ENCODE results near the gene NHSL1. TPM values are rescaled to one million over a fixed set of nuclear protein-coding genes. Genes with fewer than 3 reads are reported as not detected.

NHSL1 gene
- total and polyA plus RNA-seq, 2 donors (not counting 3 experiments of a cell fraction or from before 2014, with no cell fraction given) = 24.8 to 55.0 TPM

DNA sequence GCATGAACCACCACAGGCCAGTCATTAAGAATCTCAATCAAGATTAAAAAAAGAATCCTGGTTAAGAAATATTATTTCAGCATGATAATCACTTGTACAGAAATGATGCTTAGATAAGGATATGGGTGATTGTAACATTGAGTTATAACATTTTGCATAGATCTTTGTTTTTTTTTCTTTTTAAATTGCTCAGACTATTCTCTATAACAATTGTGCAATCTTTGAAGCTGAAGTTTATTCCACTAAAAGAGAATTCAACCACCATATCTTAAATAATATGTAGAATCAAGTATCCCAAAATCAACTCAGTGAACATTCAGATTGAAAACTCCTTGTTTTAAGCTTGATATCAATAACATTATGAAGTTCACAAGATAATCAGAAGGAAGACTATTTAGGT, 122.3 kb downstream of the NHSL1 start:
- Histone ChIP-seq H3K9ac (replicated peaks; ENCODE audit: extremely low read depth, insufficient read depth, low read length) (no peak overlapping the region), H3K9me1 (replicated peaks; ENCODE audit: control insufficient read depth, extremely low read depth, insufficient read depth, low read length) (no peaks in the 10 kb centered on the region), H4K20me1 (replicated peaks; ENCODE audit: control insufficient read depth, extremely low read depth, insufficient read depth, low read length) (no peaks in the 10 kb centered on the region), H3K9me3 (replicated peaks; ENCODE audit: control insufficient read depth, insufficient read depth, low read length) (no peaks in the 10 kb centered on the region), H3K27ac (ENCODE audit: insufficient read depth, low read depth, low read length) (no peak overlapping the region), H3K4me3 (replicated peaks in 1 of 3; ENCODE audit: insufficient read depth in 1 of 3, low read depth in 1 of 3, low read length in 3 of 3) (no peak overlapping the region), H3K4me1 (ENCODE audit: control insufficient read depth, extremely low read depth, insufficient read depth, low read length) (peaks cover 11% of the 10 kb centered on the region), H3K79me2 (ENCODE audit: control insufficient read depth, insufficient read depth, low read length) (no peaks in the 10 kb centered on the region), H3K27me3 (ENCODE audit: control insufficient read depth in 2 of 2, insufficient read depth in 2 of 2, low read length in 2 of 2) (no peaks in the 10 kb centered on the region), H3K4me2 (ENCODE audit: insufficient read depth, low read length) (no peak overlapping the region), H3K36me3 (ENCODE audit: control insufficient read depth in 2 of 2, extremely low read depth in 1 of 2, insufficient read depth in 2 of 2, low read length in 2 of 2) (no peaks in the 10 kb centered on the region), H2AFZ (ENCODE audit: low read depth, low read length) (no peak overlapping the region)
- DNase-seq (ENCODE audit: low read depth, low spot score) (no peak), FAIRE-seq (no peak)
- ChIA-PET POLR2A (no interaction called here), CTCF (interaction anchor here (1.3 kb wide), 1 partner anchor 11 kb away, joined by 3 read pairs; no protein-coding TSS in a partner anchor)
- intact Hi-C loops (cut with micrococcal nuclease) = no loop called here
- no peak for TF ChIP-seq FOS (IDR thresholded peaks at IDR 0.05; ENCODE audit: borderline replicate concordance, insufficient read depth, low read length)
- TF ChIP-seq, protein P1, sequence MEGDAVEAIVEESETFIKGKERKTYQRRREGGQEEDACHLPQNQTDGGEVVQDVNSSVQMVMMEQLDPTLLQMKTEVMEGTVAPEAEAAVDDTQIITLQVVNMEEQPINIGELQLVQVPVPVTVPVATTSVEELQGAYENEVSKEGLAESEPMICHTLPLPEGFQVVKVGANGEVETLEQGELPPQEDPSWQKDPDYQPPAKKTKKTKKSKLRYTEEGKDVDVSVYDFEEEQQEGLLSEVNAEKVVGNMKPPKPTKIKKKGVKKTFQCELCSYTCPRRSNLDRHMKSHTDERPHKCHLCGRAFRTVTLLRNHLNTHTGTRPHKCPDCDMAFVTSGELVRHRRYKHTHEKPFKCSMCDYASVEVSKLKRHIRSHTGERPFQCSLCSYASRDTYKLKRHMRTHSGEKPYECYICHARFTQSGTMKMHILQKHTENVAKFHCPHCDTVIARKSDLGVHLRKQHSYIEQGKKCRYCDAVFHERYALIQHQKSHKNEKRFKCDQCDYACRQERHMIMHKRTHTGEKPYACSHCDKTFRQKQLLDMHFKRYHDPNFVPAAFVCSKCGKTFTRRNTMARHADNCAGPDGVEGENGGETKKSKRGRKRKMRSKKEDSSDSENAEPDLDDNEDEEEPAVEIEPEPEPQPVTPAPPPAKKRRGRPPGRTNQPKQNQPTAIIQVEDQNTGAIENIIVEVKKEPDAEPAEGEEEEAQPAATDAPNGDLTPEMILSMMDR (IDR thresholded peaks at IDR 0.05; ENCODE audit: extremely low read depth in 1 of 2, insufficient read depth in 1 of 2, low read depth in 1 of 2, low read length in 2 of 2) = no peak
- no peak for TF ChIP-seq MYC (IDR thresholded peaks at IDR 0.05; ENCODE audit: low read depth, low read length)
- no peak for TF ChIP-seq GATA2 (IDR thresholded peaks at IDR 0.05; ENCODE audit: insufficient read depth, insufficient read length, low read depth, low read length)
- no peak for TF ChIP-seq JUN (IDR thresholded peaks at IDR 0.05; ENCODE audit: borderline replicate concordance, insufficient read depth, insufficient read length, low read depth)
- no peak for TF ChIP-seq MAX (IDR thresholded peaks at IDR 0.05; ENCODE audit: insufficient read depth, insufficient read length)
- dilution Hi-C loops (cut with MboI; ENCODE audit: extremely low pct_ligation_motif_present, low sequenced_read_pairs) = no loop called here
- no TSS peak for BruUV-seq (replicated peaks)

Data from endothelial cell of umbilical vein (primary cell).